ENCODE measurements around the gene MTFMT.

MTFMT gene

GRCh38 chr15:64981812-64982431 is 47.5 kb downstream of the MTFMT start:
- peaks cover 9% of the 10 kb centered on the region for H3K4me1 ChIP-seq (ENCODE audit: insufficient read depth, poor library complexity, severe bottlenecking)
- H3K27me3 ChIP-seq (ENCODE audit: insufficient read depth, poor library complexity, severe bottlenecking), result no peaks in the 10 kb centered on the region
- no peak for DNase-seq (ENCODE audit: low spot score)
- no peaks in the 10 kb centered on the region for H3K9me3 ChIP-seq (ENCODE audit: severe bottlenecking)
- no peak overlapping the region for H3K27ac ChIP-seq (ENCODE audit: poor library complexity, severe bottlenecking)
- no peak for ATAC-seq (ENCODE audit: low read depth)
- no peak for TF ChIP-seq CTCF (IDR thresholded peaks at IDR 0.05; ENCODE audit: poor library complexity, severe bottlenecking)
- H3K36me3 ChIP-seq (ENCODE audit: low read depth), result peaks cover 62% of the 10 kb centered on the region
- no peak overlapping the region for H3K4me3 ChIP-seq (ENCODE audit: severe bottlenecking)

- H3K27me3 ChIP-seq (ENCODE audit: insufficient read depth, poor library complexity, severe bottlenecking), result no peaks in the 10 kb centered on the region
- no peaks in the 10 kb centered on the region for H3K9me3 ChIP-seq (ENCODE audit: severe bottlenecking)
- H3K36me3 ChIP-seq (ENCODE audit: low read depth), result peaks cover 77% of the 10 kb centered on the region
- ATAC-seq (ENCODE audit: low read depth), result no peak
- DNase-seq (ENCODE audit: low spot score), result no peak
- H3K4me1 ChIP-seq (ENCODE audit: insufficient read depth, poor library complexity, severe bottlenecking), result no peaks in the 10 kb centered on the region
- H3K4me3 ChIP-seq (ENCODE audit: severe bottlenecking), result no peak overlapping the region
- no peak for TF ChIP-seq CTCF (IDR thresholded peaks at IDR 0.05; ENCODE audit: poor library complexity, severe bottlenecking)
- H3K27ac ChIP-seq (ENCODE audit: poor library complexity, severe bottlenecking), result no peak overlapping the region
These were observed 50.2 kb downstream of the MTFMT start for GRCh38 chr15:64979252-64979710.

GRCh38 chr15:64975390-64975789 is 54.0 kb downstream of the MTFMT start:
- Histone ChIP-seq H3K27ac (ENCODE audit: poor library complexity, severe bottlenecking) (no peak overlapping the region), H3K36me3 (ENCODE audit: low read depth) (peaks cover 94% of the 10 kb centered on the region), H3K9me3 (ENCODE audit: severe bottlenecking) (no peaks in the 10 kb centered on the region), H3K4me1 (ENCODE audit: insufficient read depth, poor library complexity, severe bottlenecking) (no peaks in the 10 kb centered on the region), H3K4me3 (ENCODE audit: severe bottlenecking) (no peak overlapping the region), H3K27me3 (ENCODE audit: insufficient read depth, poor library complexity, severe bottlenecking) (no peaks in the 10 kb centered on the region)
- TF ChIP-seq CTCF (IDR thresholded peaks at IDR 0.05; ENCODE audit: poor library complexity, severe bottlenecking), result no peak
- DNase-seq (ENCODE audit: low spot score) (no peak), ATAC-seq (ENCODE audit: low read depth) (no peak)

- DNase-seq (ENCODE audit: low spot score), result no peak
- no peak for TF ChIP-seq CTCF (IDR thresholded peaks at IDR 0.05; ENCODE audit: poor library complexity, severe bottlenecking)
- peaks cover 92% of the 10 kb centered on the region for H3K36me3 ChIP-seq (ENCODE audit: low read depth)
- no peaks in the 10 kb centered on the region for H3K27me3 ChIP-seq (ENCODE audit: insufficient read depth, poor library complexity, severe bottlenecking)
- ATAC-seq (ENCODE audit: low read depth), result no peak
- no peaks in the 10 kb centered on the region for H3K4me1 ChIP-seq (ENCODE audit: insufficient read depth, poor library complexity, severe bottlenecking)
- no peak overlapping the region for H3K4me3 ChIP-seq (ENCODE audit: severe bottlenecking)
- no peak overlapping the region for H3K27ac ChIP-seq (ENCODE audit: poor library complexity, severe bottlenecking)
- H3K9me3 ChIP-seq (ENCODE audit: severe bottlenecking), result no peaks in the 10 kb centered on the region
These were observed 58.7 kb downstream of the MTFMT start for GRCh38 chr15:64970698-64971097.

- Histone ChIP-seq H3K9me3 (ENCODE audit: severe bottlenecking) (no peaks in the 10 kb centered on the region), H3K4me1 (ENCODE audit: insufficient read depth, poor library complexity, severe bottlenecking) (no peaks in the 10 kb centered on the region), H3K27me3 (ENCODE audit: insufficient read depth, poor library complexity, severe bottlenecking) (no peaks in the 10 kb centered on the region), H3K4me3 (ENCODE audit: severe bottlenecking) (no peak overlapping the region), H3K27ac (ENCODE audit: poor library complexity, severe bottlenecking) (no peak overlapping the region), H3K36me3 (ENCODE audit: low read depth) (peaks cover 93% of the 10 kb centered on the region)
- TF ChIP-seq CTCF (IDR thresholded peaks at IDR 0.05; ENCODE audit: poor library complexity, severe bottlenecking), result no peak
- no peak for DNase-seq (ENCODE audit: low spot score)
- ATAC-seq (ENCODE audit: low read depth), result no peak
These were observed 60.0 kb downstream of the MTFMT start for GRCh38 chr15:64969401-64969800.
